Psoas muscle (tissue), 8 donors: ENCODE measurements around the gene SRGAP3. TPM values are rescaled to one million over a fixed set of nuclear protein-coding genes. Genes with fewer than 3 reads are reported as not detected.
A peak's percentile ranks its signal among the peaks of the same experiment; 100 is the strongest.

Source experiments
- ATAC-seq, 4 donors: fragments of 200-7000 bp; cut with Tn5 transposase; one replicate each; pipeline ENCODE4 v1.9.1; 2020; ENCODE audit warnings: moderate library complexity in 3 of 4, mild to moderate bottlenecking in 2 of 4
- DNase-seq, 2 donors: peaks; one replicate each; pipeline ENCODE4 v3.0.0-alpha.2; 2020
- H3K27ac ChIP-seq: fragments of 200-600 bp; one replicate; pipeline ENCODE4 v1.8.0; 2022
- H3K27me3 ChIP-seq, 3 donors: fragments of 200-600 bp in 1 of 3; one replicate each; pipeline versions ENCODE4 v1.6.1 to v1.8.0; 2013 to 2022; ENCODE audit warnings: low read length in 2 of 3, mild to moderate bottlenecking in 2 of 3, moderate library complexity in 1 of 3; ENCODE audit not compliant: insufficient read depth in 3 of 3
- H3K36me3 ChIP-seq, 2 donors: fragments of 200-600 bp in 1 of 2; one replicate each; pipeline versions ENCODE4 v1.6.1 to v1.8.0; 2013 to 2022; ENCODE audit warnings: low read depth in 1 of 2, mild to moderate bottlenecking in 1 of 2, moderate library complexity in 1 of 2; ENCODE audit not compliant: insufficient read depth in 1 of 2
- H3K4me1 ChIP-seq: fragments of 200-600 bp; one replicate; pipeline ENCODE4 v1.8.0; 2022
- H3K4me3 ChIP-seq: fragments of 200-600 bp; one replicate; pipeline ENCODE4 v1.8.0; 2022; ENCODE audit warnings: mild to moderate bottlenecking
- H3K9me3 ChIP-seq: fragments of 200-600 bp; one replicate; pipeline ENCODE4 v1.8.0; 2022
- CTCF ChIP-seq: fragments of 200-600 bp; IDR thresholded peaks from one replicate; pipeline ENCODE4 v1.8.0; 2022; ENCODE audit warnings: antibody characterized with exemption
- whole genome bisulfite sequencing, 3 donors: extraction: QIAGEN DNeasy Blood & Tissue Kit; methylation state at CpG; one replicate each; pipeline versions ENCODE4 v1.1.6 to v1.1.7; 2013; 5-methylcytosine and 5-hydroxymethylcytosine counted together
- intact Hi-C, 2 donors: fragments of 100-400 bp; cut with DNase I; formaldehyde crosslinking; loops; one replicate each; pipeline versions ENCODE4 v1.11.0 to v1.14.2; 2022
- polyA plus RNA-seq, 3 donors: library from polyadenylated mRNA; stranded (reverse); fragments of 200-250 nt; gene quantifications; one replicate each; pipeline ENCODE4 v1.2.3, GENCODE V29; 2013
- total RNA-seq, 4 donors: library from RNA; stranded (reverse); fragmentation: NEBNext Ultra II Directional in 2 of 4; extraction: Animal tissue kit (Norgen Biotek cat#: 25700) in 2 of 4; gene quantifications; one replicate each; pipeline versions ENCODE4 v1.2.1 to v1.2.4, GENCODE V29; 2021 to 2023
- donor health status: healthy with polysubstance abuse.
- donor health status: DM: no; HTN: no; CAD: no; lungs with moderate emphysema.
- donor health status: Bipolar disorder and iron deficiency.
- donor health status: healthy.
- donor health status: DM: yes; HTN: yes; CAD: no.
- donor health status: DM: no; HTN: no; CAD: no.
- donor health status: DM: no; HTN: no; CAD: no.
- donor health status: DM: yes; HTN: yes; CAD: no.

Gene SRGAP3
- total and polyA plus RNA-seq, 7 donors: 0.77 to 7.6 (median 1.9) TPM

- Histone ChIP-seq H3K27ac (no peak overlapping the region), H3K27me3 (no peaks in the 10 kb centered on the region), H3K4me1 (peaks cover 11% of the 10 kb centered on the region), H3K9me3 (no peaks in the 10 kb centered on the region), H3K4me3 (no peak overlapping the region), H3K36me3 (no peaks in the 10 kb centered on the region)
- no peak for TF ChIP-seq CTCF
- ATAC-seq (no peak), DNase-seq (peak in 1 of 2 donors; percentile 33)
- intact Hi-C loops: loop anchor here in 1 of 2 donors (5.0 kb wide), 1 partner anchor 101 kb away; no protein-coding TSS in a partner anchor
- 56 to 65% (median 62%) methylated on average over 8 of the region's 8 CpGs for WGBS, 3 donors
These were observed 98.2 kb downstream of the SRGAP3 start for GRCh38 chr3:9151240-9151639.

GRCh38 chr3:9149566-9149965, 99.9 kb downstream of the SRGAP3 start:
- no peak for ATAC-seq
- WGBS, 3 donors: 83 to 89% (median 89%) methylated on average over 5 of the region's 5 CpGs
- H3K27me3 ChIP-seq: no peaks in the 10 kb centered on the region

GRCh38 chr3:9147896-9148266, 101.6 kb downstream of the SRGAP3 start:
- no peak for DNase-seq
- TF ChIP-seq CTCF: no peak
- Histone ChIP-seq H3K27me3 (no peaks in the 10 kb centered on the region), H3K4me3 (no peak overlapping the region), H3K36me3 (no peaks in the 10 kb centered on the region), H3K9me3 (no peaks in the 10 kb centered on the region), H3K4me1 (peaks cover 3% of the 10 kb centered on the region), H3K27ac (no peak overlapping the region)
- intact Hi-C loops: no loop called here
- 66 to 71% (median 69%) methylated on average over 7 of the region's 7 CpGs for WGBS, 3 donors
- ATAC-seq: no peak

More at GRCh38 chr3:9149566-9149965, 99.9 kb downstream of the SRGAP3 start:
- H3K4me3 ChIP-seq: no peak overlapping the region
- TF ChIP-seq CTCF: no peak
- no peaks in the 10 kb centered on the region for H3K36me3 ChIP-seq
- intact Hi-C loops: no loop called here
- peaks cover 2% of the 10 kb centered on the region for H3K4me1 ChIP-seq
- H3K27ac ChIP-seq: no peak overlapping the region
- no peak for DNase-seq
- no peaks in the 10 kb centered on the region for H3K9me3 ChIP-seq

- ATAC-seq (no peak), DNase-seq (no peak)
- WGBS, 3 donors: 66 to 70% (median 67%) methylated on average over 8 of the region's 8 CpGs
- H3K9me3 ChIP-seq: no peaks in the 10 kb centered on the region
- no peaks in the 10 kb centered on the region for H3K27me3 ChIP-seq
- no peak overlapping the region for H3K4me3 ChIP-seq
- H3K36me3 ChIP-seq: no peaks in the 10 kb centered on the region
- H3K27ac ChIP-seq: no peak overlapping the region
- intact Hi-C loops: no loop called here
- no peak for TF ChIP-seq CTCF
- peaks cover 8% of the 10 kb centered on the region for H3K4me1 ChIP-seq
These were observed 102.1 kb downstream of the SRGAP3 start for GRCh38 chr3:9147215-9147895.
